Testis (tissue), 3 donors: ENCODE measurements around the gene CDK5RAP2. TPM values are rescaled to one million over a fixed set of nuclear protein-coding genes. Genes with fewer than 3 reads are reported as not detected.

Experiments used
- DNase-seq: peaks from one replicate; pipeline ENCODE4 v3.0.0-alpha.2; 2019
- H3K27ac ChIP-seq, 2 donors: fragments of 200-600 bp; sonication (generic); one replicate each; pipeline ENCODE4 v1.5.1; 2019
- H3K27me3 ChIP-seq: fragments of 200-600 bp; sonication (generic); one replicate; pipeline ENCODE4 v1.5.1; 2019
- H3K36me3 ChIP-seq: fragments of 200-600 bp; sonication (generic); one replicate; pipeline ENCODE4 v1.5.1; 2017; ENCODE audit warnings: low read depth; ENCODE audit errors: missing control alignments
- H3K4me1 ChIP-seq: fragments of 200-600 bp; sonication (generic); one replicate; pipeline ENCODE4 v1.5.1; 2019
- H3K4me3 ChIP-seq, 2 donors: fragments of 200-600 bp; sonication (generic); one replicate each; pipeline ENCODE4 v1.5.1; 2017 to 2019
- H3K9me3 ChIP-seq: fragments of 200-600 bp; sonication (generic); one replicate; pipeline ENCODE4 v1.5.1; 2017
- POLR2A ChIP-seq: fragments of 450-650 bp; IDR thresholded peaks from one replicate; pipeline ENCODE4 v1.6.1; 2017; ENCODE audit warnings: antibody characterized with exemption, mild to moderate bottlenecking, moderate library complexity
- WGBS, 2 donors: methylation state at CpG; one replicate each; pipeline ENCODE4 v1.1.5; 2018; 5-methylcytosine and 5-hydroxymethylcytosine counted together
- intact Hi-C: fragments of 100-400 bp; cut with DNase I; formaldehyde crosslinking; loops from one replicate; pipeline ENCODE4 v1.15.1; 2023; ENCODE audit warnings: low total_unique reads
- polyA plus RNA-seq: library from polyadenylated mRNA; stranded (reverse); fragments of 350-450 nt; fragmentation: Illumina TruSeq; extraction: RNeasy Lipid Tissue Mini Kit (QIAGEN cat#74804); gene quantifications from one replicate; pipeline ENCODE4 v1.2.3, GENCODE V29; 2014; ENCODE audit warnings: low read depth, low replicate concordance; ENCODE audit not compliant: insufficient read depth
- total RNA-seq, 2 donors: library from RNA; depleted of rRNA; stranded (reverse); fragments of >200 nt; gene quantifications; one replicate each; pipeline ENCODE4 v1.2.3, GENCODE V29; 2016
- TF ChIP-seq, protein P1 (sequence below), 3 experiments: fragments of 450-650 bp in 2 of 3; fragments of 200-600 bp in 1 of 3; sonication (generic) in 1 of 3; IDR thresholded peaks; one replicate each; pipeline ENCODE4 v1.5.1; 2016 to 2019; ENCODE audit warnings: antibody characterized with exemption in 3 of 3, mild to moderate bottlenecking in 2 of 3, moderate library complexity in 1 of 3

Gene CDK5RAP2
- total and polyA plus RNA-seq, 3 donors from 2014 or later = 64.9 to 80.5 (median 76.1) TPM

DNA sequence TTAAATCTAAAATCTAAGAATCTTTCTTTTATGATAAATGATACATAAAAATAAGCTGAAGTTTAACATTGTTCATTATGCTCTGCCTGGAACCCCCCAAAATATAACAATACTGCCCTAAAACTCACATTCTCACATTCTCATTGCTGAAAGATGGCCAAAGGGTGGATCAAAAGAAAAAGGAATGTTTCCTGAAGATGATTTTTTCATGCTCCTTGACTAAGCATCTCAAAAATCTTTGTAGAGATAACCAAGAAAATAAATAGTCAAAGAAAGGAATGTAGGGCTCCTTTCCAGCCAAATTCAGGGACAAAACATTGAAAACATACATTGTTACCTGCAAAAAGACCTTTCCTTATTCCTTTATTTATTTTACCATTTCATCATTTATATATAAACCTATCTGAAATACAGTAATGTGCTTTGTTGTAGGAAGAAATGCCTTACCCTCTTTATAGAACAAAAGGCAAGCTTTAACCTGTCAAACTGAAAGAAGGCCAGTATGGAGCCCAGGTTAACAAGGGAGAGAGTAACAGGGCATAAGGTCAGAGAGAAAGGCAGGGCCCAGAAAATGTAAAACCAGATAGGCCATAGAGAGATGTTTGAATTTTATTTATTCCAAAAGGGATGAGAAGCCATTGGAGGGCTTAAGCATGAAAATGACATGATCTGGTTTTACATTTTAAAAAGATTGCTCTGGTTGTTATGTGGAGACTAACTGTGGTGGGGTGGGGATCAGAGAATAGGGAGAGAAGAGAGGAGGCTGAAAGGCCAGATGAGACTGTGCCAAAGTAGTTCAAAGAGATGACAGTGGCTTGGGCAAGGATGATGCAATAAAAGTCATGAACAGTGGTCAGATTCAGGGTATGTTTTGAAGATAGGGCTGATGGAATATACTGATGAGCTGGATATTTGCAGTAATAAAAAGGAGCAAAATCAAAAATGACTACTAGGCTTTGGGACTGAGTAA, 37.3 kb upstream of the CDK5RAP2 start:
- H3K27me3 ChIP-seq = no peaks in the 10 kb centered on the region
- H3K9me3 ChIP-seq = no peaks in the 10 kb centered on the region
- DNase-seq = no peak
- no peaks in the 10 kb centered on the region for H3K36me3 ChIP-seq
- no peak overlapping the region for H3K4me3 ChIP-seq
- H3K27ac ChIP-seq = no peak overlapping the region
- TF ChIP-seq POLR2A = no peak
- TF ChIP-seq, protein P1, sequence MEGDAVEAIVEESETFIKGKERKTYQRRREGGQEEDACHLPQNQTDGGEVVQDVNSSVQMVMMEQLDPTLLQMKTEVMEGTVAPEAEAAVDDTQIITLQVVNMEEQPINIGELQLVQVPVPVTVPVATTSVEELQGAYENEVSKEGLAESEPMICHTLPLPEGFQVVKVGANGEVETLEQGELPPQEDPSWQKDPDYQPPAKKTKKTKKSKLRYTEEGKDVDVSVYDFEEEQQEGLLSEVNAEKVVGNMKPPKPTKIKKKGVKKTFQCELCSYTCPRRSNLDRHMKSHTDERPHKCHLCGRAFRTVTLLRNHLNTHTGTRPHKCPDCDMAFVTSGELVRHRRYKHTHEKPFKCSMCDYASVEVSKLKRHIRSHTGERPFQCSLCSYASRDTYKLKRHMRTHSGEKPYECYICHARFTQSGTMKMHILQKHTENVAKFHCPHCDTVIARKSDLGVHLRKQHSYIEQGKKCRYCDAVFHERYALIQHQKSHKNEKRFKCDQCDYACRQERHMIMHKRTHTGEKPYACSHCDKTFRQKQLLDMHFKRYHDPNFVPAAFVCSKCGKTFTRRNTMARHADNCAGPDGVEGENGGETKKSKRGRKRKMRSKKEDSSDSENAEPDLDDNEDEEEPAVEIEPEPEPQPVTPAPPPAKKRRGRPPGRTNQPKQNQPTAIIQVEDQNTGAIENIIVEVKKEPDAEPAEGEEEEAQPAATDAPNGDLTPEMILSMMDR (IDR thresholded peaks at IDR 0.05) = no peak
- H3K4me1 ChIP-seq = no peaks in the 10 kb centered on the region
- intact Hi-C loops = no loop called here

- no peaks in the 10 kb centered on the region for H3K4me1 ChIP-seq
- no peaks in the 10 kb centered on the region for H3K9me3 ChIP-seq
- no peak for DNase-seq
- H3K36me3 ChIP-seq = no peaks in the 10 kb centered on the region
- intact Hi-C loops = no loop called here
- H3K27me3 ChIP-seq = no peaks in the 10 kb centered on the region
- H3K27ac ChIP-seq = no peak overlapping the region
- no peak for TF ChIP-seq POLR2A
- WGBS, 2 donors = 94 to 100% methylated on average over 1 of the region's 1 CpG
- no peak overlapping the region for H3K4me3 ChIP-seq
These were observed 32.3 kb upstream of the CDK5RAP2 start for GRCh38 chr9:120612218-120612617.

- TF ChIP-seq, protein P1 (IDR thresholded peaks at IDR 0.05) = no peak
- no peak for TF ChIP-seq POLR2A
- H3K36me3 ChIP-seq = no peaks in the 10 kb centered on the region
- H3K27ac ChIP-seq = no peak overlapping the region
- no peaks in the 10 kb centered on the region for H3K4me1 ChIP-seq
- intact Hi-C loops = no loop called here
- H3K9me3 ChIP-seq = no peaks in the 10 kb centered on the region
- no peaks in the 10 kb centered on the region for H3K27me3 ChIP-seq
- no peak for DNase-seq
- H3K4me3 ChIP-seq = no peak overlapping the region
- WGBS, 2 donors = 91 to 100% methylated on average over 1 of the region's 1 CpG
These were observed 31.7 kb upstream of the CDK5RAP2 start for GRCh38 chr9:120611690-120612068.

DNA sequence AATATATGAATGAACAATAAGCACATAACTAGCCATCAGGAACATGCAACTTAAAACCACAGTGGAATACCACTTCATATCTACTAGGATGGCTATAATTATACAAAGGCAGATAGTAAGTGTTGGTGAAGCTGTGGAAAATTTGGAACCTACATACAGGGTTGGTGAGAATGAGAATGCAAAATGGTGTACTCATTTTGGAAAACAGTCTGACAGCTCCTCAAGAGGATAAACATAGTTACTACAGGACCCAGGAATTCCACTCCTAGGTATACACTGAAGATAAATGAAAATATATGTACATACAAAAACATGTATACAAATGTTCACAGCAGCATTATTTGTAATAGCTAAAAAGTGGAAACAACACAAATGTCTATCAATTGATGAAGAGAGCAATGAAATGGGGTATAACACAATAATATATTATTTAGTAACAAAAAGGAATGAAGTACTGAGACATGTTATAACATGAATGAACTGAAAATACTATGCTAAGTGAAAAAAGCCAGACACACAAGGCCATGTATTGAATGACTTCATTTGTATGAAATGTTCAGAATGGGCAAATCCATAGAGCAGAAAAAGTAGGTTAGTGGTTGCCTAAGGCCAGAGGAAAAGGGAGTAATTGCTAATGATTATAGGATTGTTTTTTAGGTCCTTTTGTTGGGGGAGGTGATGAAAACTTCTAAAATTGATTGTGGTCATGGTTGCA, 31.2 kb upstream of the CDK5RAP2 start:
- Histone ChIP-seq H3K27me3 (no peaks in the 10 kb centered on the region), H3K27ac (no peak overlapping the region), H3K36me3 (no peaks in the 10 kb centered on the region), H3K4me3 (no peak overlapping the region), H3K4me1 (no peaks in the 10 kb centered on the region), H3K9me3 (no peaks in the 10 kb centered on the region)
- DNase-seq = no peak
- no peak for TF ChIP-seq POLR2A
- TF ChIP-seq, protein P1 (IDR thresholded peaks at IDR 0.05) = no peak
- intact Hi-C loops = no loop called here

- no peak for DNase-seq
- H3K9me3 ChIP-seq = no peaks in the 10 kb centered on the region
- intact Hi-C loops = no loop called here
- no peaks in the 10 kb centered on the region for H3K36me3 ChIP-seq
- no peak for TF ChIP-seq POLR2A
- TF ChIP-seq, protein P1 (IDR thresholded peaks at IDR 0.05) = no peak
- H3K4me3 ChIP-seq = no peak overlapping the region
- 88 to 89% methylated on average over 2 of the region's 2 CpGs for WGBS, 2 donors
- no peaks in the 10 kb centered on the region for H3K4me1 ChIP-seq
- H3K27ac ChIP-seq = no peak overlapping the region
- H3K27me3 ChIP-seq = no peaks in the 10 kb centered on the region
These were observed 29.7 kb upstream of the CDK5RAP2 start for GRCh38 chr9:120609636-120610035.
